ENCODE results near the gene DAAM2. TPM values are rescaled to one million over a fixed set of nuclear protein-coding genes. Genes with fewer than 3 reads are reported as not detected.

Gene DAAM2
- total and polyA plus RNA-seq, 2 of the 8 experiments (the other 6 are each of a cell fraction or from before 2014, with no cell fraction given): 1.5 to 2.9 TPM

DNA sequence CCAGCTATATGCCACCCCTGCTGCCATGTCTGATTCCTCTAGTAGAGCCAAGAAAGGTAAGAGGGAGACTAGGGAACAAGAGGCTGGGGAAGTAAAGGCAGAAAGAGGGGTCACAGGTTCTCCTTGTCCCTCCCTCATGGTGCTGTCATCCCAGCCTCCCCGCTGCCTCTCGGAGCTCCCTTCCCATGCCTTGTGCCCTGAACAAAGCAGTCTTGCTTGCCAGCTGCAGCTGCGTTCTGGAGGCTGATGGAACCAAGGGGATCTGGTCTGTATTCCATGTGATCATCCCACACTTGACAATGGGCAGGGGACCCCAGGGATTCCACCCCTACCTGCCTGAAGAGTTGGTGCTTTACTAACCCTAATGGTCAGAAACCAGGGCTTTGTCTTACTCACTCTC lies 61.4 kb downstream of the DAAM2 start:
- H4K20me1 ChIP-seq (replicated peaks in 1 of 2; ENCODE audit: control insufficient read depth in 1 of 2, insufficient read depth in 2 of 2, low read length in 2 of 2): no peaks in the 10 kb centered on the region
- H2AFZ ChIP-seq (ENCODE audit: low read length): no peak overlapping the region
- no peak overlapping the region for H4K8ac ChIP-seq (ENCODE audit: extremely low read depth, insufficient read depth, low read length)
- ChIA-PET POLR2A (ENCODE audit: partially characterized antibody) (no interaction called here), CTCF (ENCODE audit: partially characterized antibody) (interaction anchor here (0.6 to 8.9 kb wide), 4 partner anchors 10 to 492 kb away, joined by 3 to 80 read pairs (median 6); no protein-coding TSS in a partner anchor)
- no peak overlapping the region for H3K27ac ChIP-seq (ENCODE audit: low read depth, low read length)
- H2BK120ac ChIP-seq (replicated peaks; ENCODE audit: low read depth, low read length): no peak overlapping the region
- H4K5ac ChIP-seq (ENCODE audit: insufficient read length, low read depth, low read length): no peak overlapping the region
- no peaks in the 10 kb centered on the region for H3K79me2 ChIP-seq (ENCODE audit: control insufficient read depth in 1 of 2, insufficient read depth in 2 of 2, low read length in 2 of 2)
- no peak overlapping the region for H3K4me3 ChIP-seq (ENCODE audit: extremely low read depth in 1 of 4, insufficient read depth in 2 of 4, low read depth in 3 of 4, low read length in 4 of 4)
- H3K9ac ChIP-seq (replicated peaks in 1 of 4; ENCODE audit: extremely low read depth in 1 of 4, low read depth in 3 of 4, low read length in 3 of 4): no peak overlapping the region
- H3K4me2 ChIP-seq (ENCODE audit: insufficient read depth in 1 of 2, low read depth in 2 of 2, low read length in 2 of 2): no peak overlapping the region
- no peak overlapping the region for H4K91ac ChIP-seq (replicated peaks; ENCODE audit: insufficient read length, low read length)
- FAIRE-seq: no peak
- H3K18ac ChIP-seq (ENCODE audit: extremely low read depth, low read length): no peak overlapping the region
- H3K79me1 ChIP-seq (ENCODE audit: low read depth, low read length): no peaks in the 10 kb centered on the region
- TF ChIP-seq EGR1 (IDR thresholded peaks at IDR 0.05; ENCODE audit: borderline replicate concordance, low read depth, low read length): no peak
- no peak for TF ChIP-seq GABPA (IDR thresholded peaks at IDR 0.05; ENCODE audit: borderline replicate concordance, insufficient read depth, low read length)
- H2BK15ac ChIP-seq (ENCODE audit: low read length): no peak overlapping the region
- WGBS, 2 experiments (ENCODE audit: extremely low coverage in 1 of 2, insufficient coverage in 1 of 2, insufficient read length in 1 of 2, insufficient replicate concordance in 2 of 2, low coverage in 1 of 2, low lambda C conversion rate in 2 of 2, missing lambda C conversion rate in 1 of 2): 80% methylated on average over 3 of the region's 3 CpGs; no CpG with 5 or more reads in 1 of the 2 experiments
- H2BK12ac ChIP-seq (ENCODE audit: low read depth, low read length): no peak overlapping the region
- no peak overlapping the region for H3K4ac ChIP-seq (replicated peaks; ENCODE audit: insufficient read length, low read depth, low read length)
- H3K9me3 ChIP-seq (ENCODE audit: insufficient read depth in 2 of 2, low read depth in 1 of 2, low read length in 1 of 2): no peaks in the 10 kb centered on the region
- H3K27me3 ChIP-seq (replicated peaks in 1 of 4; ENCODE audit: control insufficient read depth in 3 of 4, extremely low read depth in 1 of 4, insufficient read depth in 3 of 4, low read length in 3 of 4): no peaks in the 10 kb centered on the region
- H2BK20ac ChIP-seq (ENCODE audit: low read length): no peak overlapping the region
- no peaks in the 10 kb centered on the region for H3K36me3 ChIP-seq (ENCODE audit: control insufficient read depth in 2 of 4, insufficient read depth in 4 of 4, low read length in 3 of 4)
- H3K23ac ChIP-seq (ENCODE audit: insufficient read length): no peak overlapping the region
- H3K56ac ChIP-seq (replicated peaks; ENCODE audit: insufficient read length, low read depth, low read length): no peak overlapping the region
- no peak overlapping the region for H3K14ac ChIP-seq (ENCODE audit: insufficient read length)
- no peak overlapping the region for H2BK5ac ChIP-seq (ENCODE audit: low read depth, low read length)
- no peaks in the 10 kb centered on the region for H3K23me2 ChIP-seq (ENCODE audit: low read depth, low read length)
- no peaks in the 10 kb centered on the region for H3K4me1 ChIP-seq (replicated peaks in 1 of 4; ENCODE audit: control insufficient read depth in 3 of 4, insufficient read depth in 4 of 4, low read length in 3 of 4)
- no peak for DNase-seq (ENCODE audit: low read depth in 1 of 2, low spot score in 2 of 2)
- no peak overlapping the region for H2AK5ac ChIP-seq (ENCODE audit: low read depth, low read length)
